SK-N-SH (cell line): ENCODE measurements around the gene COL23A1. TPM values are rescaled to one million over a fixed set of nuclear protein-coding genes. Genes with fewer than 3 reads are reported as not detected.

Experiments
- CTCF ChIA-PET: fragments of 300-600, 350-600 bp; formaldehyde crosslinking; extraction: SDS; loops from one replicate; lab custom pipeline; 2021; lab: Yijun Ruan, JAX
- POLR2A ChIA-PET: fragments of 350-600 bp; sonication (Branson Sonifier 250); formaldehyde crosslinking; extraction: SDS; loops from one replicate; lab custom pipeline; 2020; ENCODE audit warnings: antibody characterized with exemption, inconsistent platforms; lab: Yijun Ruan, JAX
- DNase-seq: peaks from one replicate; pipeline ENCODE4 v3.0.0; 2012
- H2AFZ ChIP-seq: fragments of 200-600 bp; sonication (generic); 2 replicates; pipeline ENCODE4 v1.8.1; 2016; ENCODE audit warnings: antibody characterized with exemption, mild to moderate bottlenecking, low read depth
- H3F3A ChIP-seq: fragments of 200-600 bp; sonication (generic); replicated peaks from 2 replicates; pipeline ENCODE3; 2016; ENCODE audit warnings: antibody characterized with exemption, mild to moderate bottlenecking; ENCODE audit not compliant: insufficient read depth
- H3K27ac ChIP-seq, 2 experiments: fragments of 200-500 bp in 1 of 2; fragments of 200-600 bp in 1 of 2; sonication (Bioruptor generic) in 1 of 2; sonication (generic), shearing (Covaris generic) in 1 of 2; 2 replicates each; pipeline versions ENCODE4 v1.5.1 to v1.6.1; 2014 to 2016; ENCODE audit warnings: low read depth in 2 of 2, inconsistent platforms in 1 of 2, low read length in 1 of 2, mild to moderate bottlenecking in 1 of 2, mixed read lengths in 1 of 2
- H3K27me3 ChIP-seq: fragments of 200-600 bp; sonication (generic), shearing (Covaris generic); 2 replicates; pipeline ENCODE4 v1.6.1; 2016; ENCODE audit warnings: mixed run types; ENCODE audit not compliant: insufficient read depth
- H3K36me3 ChIP-seq, 2 experiments: fragments of 200-500 bp in 1 of 2; fragments of 200-600 bp in 1 of 2; sonication (Bioruptor generic) in 1 of 2; sonication (generic) in 1 of 2; replicated peaks in 1 of 2; 2 replicates each; pipeline versions ENCODE3 to v1.5.1; 2014 to 2016; ENCODE audit warnings: low read length in 1 of 2, mild to moderate bottlenecking in 1 of 2; ENCODE audit not compliant: insufficient read depth in 2 of 2, control insufficient read depth in 1 of 2
- H3K4me1 ChIP-seq, 2 experiments: fragments of 200-500 bp in 1 of 2; fragments of 200-600 bp in 1 of 2; sonication (Bioruptor generic) in 1 of 2; sonication (generic), shearing (Covaris generic) in 1 of 2; 2 replicates each; pipeline versions ENCODE4 v1.5.1 to v1.6.1; 2014 to 2016; ENCODE audit warnings: low read depth in 1 of 2, low read length in 1 of 2, mixed run types in 1 of 2; ENCODE audit not compliant: insufficient read depth in 2 of 2, control insufficient read depth in 1 of 2
- H3K4me2 ChIP-seq: fragments of 200-600 bp; sonication (generic), shearing (Covaris generic); 2 replicates; pipeline ENCODE4 v1.6.1; 2017; ENCODE audit warnings: mixed run types
- H3K4me3 ChIP-seq, 2 experiments: fragments of 200-500 bp in 1 of 2; fragments of 200-600 bp in 1 of 2; sonication (Bioruptor generic) in 1 of 2; sonication (generic), shearing (Covaris generic) in 1 of 2; 2 replicates each; pipeline versions ENCODE4 v1.5.1 to v1.8.1; 2014 to 2016; ENCODE audit warnings: low read depth in 2 of 2, inconsistent platforms in 1 of 2, low read length in 1 of 2, mild to moderate bottlenecking in 1 of 2, mixed read lengths in 1 of 2, moderate library complexity in 1 of 2
- H3K79me2 ChIP-seq: fragments of 200-600 bp; sonication (generic); 2 replicates; pipeline ENCODE4 v1.8.1; 2017; ENCODE audit warnings: mild to moderate bottlenecking; ENCODE audit not compliant: insufficient read depth
- H3K9ac ChIP-seq: fragments of 200-600 bp; sonication (generic); 2 replicates; pipeline ENCODE4 v1.6.1; 2017; ENCODE audit warnings: mixed run types
- H3K9me2 ChIP-seq: fragments of 200-600 bp; sonication (generic); 2 replicates; pipeline ENCODE4 v1.6.1; 2017; ENCODE audit warnings: mixed run types
- H3K9me3 ChIP-seq: fragments of 200-600 bp; sonication (generic); 2 replicates; pipeline ENCODE4 v1.6.1; 2017; ENCODE audit warnings: mixed run types, mild to moderate bottlenecking, moderate library complexity
- H4K20me1 ChIP-seq: fragments of 200-600 bp; sonication (generic); 2 replicates; pipeline ENCODE4 v1.6.1; 2017; ENCODE audit warnings: mild to moderate bottlenecking, mixed run types; ENCODE audit not compliant: insufficient read depth
- CHD2 ChIP-seq: fragments of 150-350 bp; IDR thresholded peaks from 2 replicates; pipeline ENCODE4 v1.6.1; 2018; ENCODE audit warnings: low read length; ENCODE audit not compliant: partially characterized antibody
- ELF1 ChIP-seq: IDR thresholded peaks from 2 replicates; pipeline ENCODE4 v1.4.0; 2012
- EZH2phosphoT487 ChIP-seq: fragments of 200-600 bp; sonication (generic); IDR thresholded peaks from 2 replicates; pipeline ENCODE4 v1.6.1; 2017; ENCODE audit warnings: low read depth, mixed run types, mild to moderate bottlenecking, antibody characterized with exemption, moderate library complexity, borderline replicate concordance
- FOXM1 ChIP-seq: IDR thresholded peaks from 2 replicates; pipeline ENCODE4 v1.4.0; 2012; ENCODE audit warnings: low read depth, mild to moderate bottlenecking
- GATA2 ChIP-seq: sonication (generic); formaldehyde crosslinking; IDR thresholded peaks from 2 replicates; pipeline ENCODE4 v1.5.0; 2020; ENCODE audit warnings: mild to moderate bottlenecking, missing genetic modification reagents
- MEF2A ChIP-seq: IDR thresholded peaks from 2 replicates; pipeline ENCODE4 v1.4.0; 2012; ENCODE audit warnings: low read depth, borderline replicate concordance
- MXI1 ChIP-seq: IDR thresholded peaks from 2 replicates; pipeline ENCODE4 v1.6.1; 2012; ENCODE audit warnings: mild to moderate bottlenecking, low read depth, low read length, improper control_type of control experiment
- NFIC ChIP-seq: IDR thresholded peaks from 2 replicates; pipeline ENCODE4 v1.4.0; 2012; ENCODE audit warnings: borderline replicate concordance
- POLR2AphosphoS5 ChIP-seq: IDR thresholded peaks from 2 replicates; pipeline ENCODE4 v1.6.1; 2012; ENCODE audit warnings: low read depth, low read length
- RAD21 ChIP-seq: IDR thresholded peaks from 2 replicates; pipeline ENCODE4 v1.6.1; 2012; ENCODE audit warnings: mild to moderate bottlenecking, low read length
- RFX5 ChIP-seq: IDR thresholded peaks from 2 replicates; pipeline ENCODE4 v1.6.1; 2012; ENCODE audit warnings: mild to moderate bottlenecking, improper control_type of control experiment, low read length
- RXRA ChIP-seq: IDR thresholded peaks from 2 replicates; pipeline ENCODE4 v1.4.0; 2012; ENCODE audit warnings: low read depth, mild to moderate bottlenecking, borderline replicate concordance
- USF2 ChIP-seq: fragments of 150-350 bp; IDR thresholded peaks from 2 replicates; pipeline ENCODE4 v1.6.1; 2017; ENCODE audit warnings: antibody characterized with exemption, low read length, low read depth, borderline replicate concordance
- WGBS: methylation state at CpG from one replicate; pipeline ENCODE4 v1.1.6; 2017; ENCODE audit warnings: low lambda C conversion rate; 5-methylcytosine and 5-hydroxymethylcytosine counted together
- polyA plus RNA-seq, 3 experiments: library from polyadenylated mRNA; depleted of rRNA; stranded (reverse); fragments of >200 nt; gene quantifications; 2 replicates each; pipeline ENCODE4 v1.2.3, GENCODE V29; 2012
- TF ChIP-seq, protein P1 (sequence below): fragments of 150-350 bp; IDR thresholded peaks from 2 replicates; pipeline ENCODE4 v1.6.1; 2016; ENCODE audit warnings: mild to moderate bottlenecking, low read depth, low read length
- TF ChIP-seq, protein P2 (sequence below): fragments of 200-600 bp; sonication (generic); IDR thresholded peaks from 2 replicates; pipeline ENCODE4 v1.6.1; 2017; ENCODE audit warnings: antibody characterized with exemption, mild to moderate bottlenecking, moderate library complexity
- TF ChIP-seq, protein P3 (sequence below): IDR thresholded peaks from 2 replicates; pipeline ENCODE4 v1.4.0; 2012; ENCODE audit warnings: low read depth

COL23A1 gene
- polyA plus RNA-seq, 1 of the 3 experiments (the other 2 are of a cell fraction), result 0.10 TPM

DNA sequence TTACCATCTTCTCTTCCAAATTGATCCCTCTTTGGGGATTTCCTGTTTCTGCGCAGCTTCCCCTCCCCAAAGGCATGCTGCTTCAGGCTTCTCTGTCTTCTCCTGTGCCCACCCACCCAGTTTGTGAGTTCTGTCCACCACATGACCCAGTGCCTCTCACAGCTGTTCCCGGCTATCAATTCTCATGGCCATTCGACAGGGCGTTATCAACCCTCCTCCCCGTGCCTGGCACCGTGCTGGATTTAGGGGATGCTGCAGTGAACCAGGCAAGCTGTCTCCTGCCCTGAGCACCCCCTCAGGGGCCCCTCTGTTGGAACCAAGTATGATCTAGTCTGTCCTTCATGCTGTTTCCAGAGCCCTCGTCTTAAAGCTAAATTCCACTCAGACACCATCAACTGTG is 38.7 kb downstream of the COL23A1 start:
- Histone ChIP-seq H3K79me2 (no peaks in the 10 kb centered on the region), H3K36me3 (no peaks in the 10 kb centered on the region), H3K9me3 (no peaks in the 10 kb centered on the region), H3K27me3 (no peaks in the 10 kb centered on the region), H3K27ac (peak overlapping the region in 1 of 2 experiments; percentile 28; a peak in 1 of 4 replicates), H3K9ac (no peak overlapping the region), H3K4me3 (no peak overlapping the region), H4K20me1 (no peaks in the 10 kb centered on the region), H3K4me2 (no peak overlapping the region), H3F3A (no peaks in the 10 kb centered on the region), H3K4me1 (peaks cover 0 to 27% of the 10 kb centered on the region in 2 experiments; a peak in 2 of 4 replicates), H3K9me2 (no peaks in the 10 kb centered on the region), H2AFZ (no peak overlapping the region)
- CTCF ChIA-PET, result interaction anchor here (1.0 to 6.7 kb wide), 21 partner anchors 13 to 316 kb away, joined by 3 to 61 read pairs (median 5); partner anchors contain the start of gene COL23A1
- POLR2A ChIA-PET, result no interaction called here
- no peak for DNase-seq
- WGBS, result 49% methylated on average over 7 of the region's 7 CpGs
- TF ChIP-seq, protein P1, sequence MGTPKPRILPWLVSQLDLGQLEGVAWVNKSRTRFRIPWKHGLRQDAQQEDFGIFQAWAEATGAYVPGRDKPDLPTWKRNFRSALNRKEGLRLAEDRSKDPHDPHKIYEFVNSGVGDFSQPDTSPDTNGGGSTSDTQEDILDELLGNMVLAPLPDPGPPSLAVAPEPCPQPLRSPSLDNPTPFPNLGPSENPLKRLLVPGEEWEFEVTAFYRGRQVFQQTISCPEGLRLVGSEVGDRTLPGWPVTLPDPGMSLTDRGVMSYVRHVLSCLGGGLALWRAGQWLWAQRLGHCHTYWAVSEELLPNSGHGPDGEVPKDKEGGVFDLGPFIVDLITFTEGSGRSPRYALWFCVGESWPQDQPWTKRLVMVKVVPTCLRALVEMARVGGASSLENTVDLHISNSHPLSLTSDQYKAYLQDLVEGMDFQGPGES, result no peak
- TF ChIP-seq GATA2 (CRISPR knock-in tag) (no peak), MXI1 (no peak), USF2 (no peak), ELF1 (no peak), RAD21 (no peak), RFX5 (no peak), EZH2phosphoT487 (no peak), CHD2 (no peak), POLR2AphosphoS5 (no peak), FOXM1 (no peak), RXRA (no peak), MEF2A (no peak), NFIC (no peak)
- TF ChIP-seq, protein P2, sequence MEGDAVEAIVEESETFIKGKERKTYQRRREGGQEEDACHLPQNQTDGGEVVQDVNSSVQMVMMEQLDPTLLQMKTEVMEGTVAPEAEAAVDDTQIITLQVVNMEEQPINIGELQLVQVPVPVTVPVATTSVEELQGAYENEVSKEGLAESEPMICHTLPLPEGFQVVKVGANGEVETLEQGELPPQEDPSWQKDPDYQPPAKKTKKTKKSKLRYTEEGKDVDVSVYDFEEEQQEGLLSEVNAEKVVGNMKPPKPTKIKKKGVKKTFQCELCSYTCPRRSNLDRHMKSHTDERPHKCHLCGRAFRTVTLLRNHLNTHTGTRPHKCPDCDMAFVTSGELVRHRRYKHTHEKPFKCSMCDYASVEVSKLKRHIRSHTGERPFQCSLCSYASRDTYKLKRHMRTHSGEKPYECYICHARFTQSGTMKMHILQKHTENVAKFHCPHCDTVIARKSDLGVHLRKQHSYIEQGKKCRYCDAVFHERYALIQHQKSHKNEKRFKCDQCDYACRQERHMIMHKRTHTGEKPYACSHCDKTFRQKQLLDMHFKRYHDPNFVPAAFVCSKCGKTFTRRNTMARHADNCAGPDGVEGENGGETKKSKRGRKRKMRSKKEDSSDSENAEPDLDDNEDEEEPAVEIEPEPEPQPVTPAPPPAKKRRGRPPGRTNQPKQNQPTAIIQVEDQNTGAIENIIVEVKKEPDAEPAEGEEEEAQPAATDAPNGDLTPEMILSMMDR, result no peak
- TF ChIP-seq, protein P3, sequence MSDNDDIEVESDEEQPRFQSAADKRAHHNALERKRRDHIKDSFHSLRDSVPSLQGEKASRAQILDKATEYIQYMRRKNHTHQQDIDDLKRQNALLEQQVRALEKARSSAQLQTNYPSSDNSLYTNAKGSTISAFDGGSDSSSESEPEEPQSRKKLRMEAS, result no peak
